Natural killer cell (primary cell): ENCODE data around the gene DLK1. TPM values are rescaled to one million over a fixed set of nuclear protein-coding genes. Genes with fewer than 3 reads are reported as not detected.

Experiments
- ATAC-seq, 3 donors: fragments of 150-1000 bp in 2 of 3; fragments of 200-7000 bp in 1 of 3; cut with Tn5 transposase; 1 replicate in 1 of 3; 2 replicates in 2 of 3; pipeline ENCODE4 v1.10.0; 2021; ENCODE audit warnings: mild to moderate bottlenecking in 2 of 3, moderate library complexity in 2 of 3
- DNase-seq, 2 donors: peaks; one replicate each; pipeline versions ENCODE4 v3.0.0 to v3.0.0-alpha.2; 2013 to 2021; ENCODE audit warnings: mixed read lengths in 1 of 2
- H3K27ac ChIP-seq: one replicate; pipeline ENCODE4 v1.5.1; 2013; ENCODE audit warnings: mild to moderate bottlenecking, low read length
- H3K27me3 ChIP-seq: one replicate; pipeline ENCODE4 v1.6.1; 2013; ENCODE audit warnings: low read length; ENCODE audit not compliant: control insufficient read depth, insufficient read depth
- H3K36me3 ChIP-seq: one replicate; pipeline ENCODE4 v1.6.1; 2013; ENCODE audit warnings: low read length; ENCODE audit not compliant: control insufficient read depth, insufficient read depth
- H3K4me1 ChIP-seq: one replicate; pipeline ENCODE4 v1.6.1; 2013; ENCODE audit warnings: low read length; ENCODE audit not compliant: control insufficient read depth, insufficient read depth
- H3K4me3 ChIP-seq: one replicate; pipeline ENCODE4 v1.5.1; 2013; ENCODE audit warnings: low read length
- H3K9me3 ChIP-seq: one replicate; pipeline ENCODE4 v1.6.1; 2013; ENCODE audit warnings: low read length; ENCODE audit not compliant: control insufficient read depth, insufficient read depth
- H3K27ac Mint-ChIP-seq, 2 donors: one replicate each; pipeline ENCODE4 v1.8.0; 2022; ENCODE audit warnings: mild to moderate bottlenecking in 2 of 2, mixed read lengths in 2 of 2, moderate library complexity in 1 of 2
- H3K27me3 Mint-ChIP-seq, 2 donors: one replicate each; pipeline ENCODE4 v1.8.0; 2022; ENCODE audit warnings: low read depth in 2 of 2, mixed read lengths in 2 of 2
- H3K36me3 Mint-ChIP-seq: one replicate; pipeline ENCODE4 v1.8.0; 2022; ENCODE audit warnings: mixed read lengths
- H3K4me1 Mint-ChIP-seq, 2 donors: one replicate each; pipeline ENCODE4 v1.8.0; 2022; ENCODE audit warnings: mixed read lengths in 2 of 2
- H3K4me3 Mint-ChIP-seq: one replicate; pipeline ENCODE4 v1.8.0; 2022; ENCODE audit warnings: mild to moderate bottlenecking, moderate library complexity, mixed read lengths
- H3K9me3 Mint-ChIP-seq, 2 donors: one replicate each; pipeline ENCODE4 v1.8.0; 2022; ENCODE audit warnings: mixed read lengths in 2 of 2
- WGBS: methylation state at CpG from one replicate; pipeline ENCODE4 v1.1.7; 2013; ENCODE audit warnings: missing lambda C conversion rate; ENCODE audit not compliant: insufficient coverage; 5-methylcytosine and 5-hydroxymethylcytosine counted together
- intact Hi-C: fragments of 100-400 bp; cut with micrococcal nuclease; formaldehyde crosslinking; loops from one replicate; pipeline ENCODE4 v1.14.2; 2022
- total RNA-seq, 4 donors: library from RNA; stranded (reverse); fragments of 120-200 nt in 1 of 4; gene quantifications; one replicate each; pipeline versions ENCODE4 v1.2.3 to v1.2.4, GENCODE V29; 2013 to 2022
- TF ChIP-seq, protein P1 (sequence below): fragments of 200-600 bp; IDR thresholded peaks from one replicate; pipeline ENCODE4 v1.8.0; 2022; ENCODE audit warnings: antibody characterized with exemption

Gene DLK1
- total RNA-seq, 3 donors from 2014 or later (not counting 1 experiment from before 2014, with no cell fraction given), result not detected

DNA sequence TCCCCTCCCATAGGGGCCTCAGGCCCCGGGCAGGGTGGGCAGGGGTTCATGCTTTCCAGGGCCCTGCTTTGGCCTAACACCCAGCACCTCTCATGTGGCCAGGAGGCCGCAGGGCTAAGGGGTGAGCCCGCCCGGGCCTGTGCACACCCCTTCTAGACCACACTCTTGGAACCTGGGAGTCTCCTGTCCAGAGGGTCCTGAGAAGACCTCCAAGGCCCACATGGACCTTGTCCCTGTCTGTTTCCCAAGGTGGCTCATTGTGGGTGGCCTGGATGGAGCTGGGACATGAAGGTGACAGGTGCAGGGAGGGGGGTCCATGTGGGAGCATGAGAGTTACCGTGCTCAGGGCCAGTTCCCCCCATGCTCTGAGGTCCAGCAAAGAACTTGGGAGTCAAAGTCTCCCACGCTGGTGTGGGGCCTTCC, 11.6 kb downstream of the DLK1 start:
- no peak overlapping the region for H3K4me3 ChIP-seq
- H3K4me1 ChIP-seq, result no peaks in the 10 kb centered on the region
- WGBS, result 80% methylated on average over 6 of the region's 6 CpGs
- Mint-ChIP-seq H3K9me3 (no peaks in the 10 kb centered on the region), H3K27me3 (no peaks in the 10 kb centered on the region), H3K36me3 (no peaks in the 10 kb centered on the region), H3K27ac (no peak overlapping the region), H3K4me1 (no peaks in the 10 kb centered on the region), H3K4me3 (no peak overlapping the region)
- intact Hi-C loops, result no loop called here
- ATAC-seq, result no peak
- no peaks in the 10 kb centered on the region for H3K9me3 ChIP-seq
- H3K27me3 ChIP-seq, result no peaks in the 10 kb centered on the region
- TF ChIP-seq, protein P1, sequence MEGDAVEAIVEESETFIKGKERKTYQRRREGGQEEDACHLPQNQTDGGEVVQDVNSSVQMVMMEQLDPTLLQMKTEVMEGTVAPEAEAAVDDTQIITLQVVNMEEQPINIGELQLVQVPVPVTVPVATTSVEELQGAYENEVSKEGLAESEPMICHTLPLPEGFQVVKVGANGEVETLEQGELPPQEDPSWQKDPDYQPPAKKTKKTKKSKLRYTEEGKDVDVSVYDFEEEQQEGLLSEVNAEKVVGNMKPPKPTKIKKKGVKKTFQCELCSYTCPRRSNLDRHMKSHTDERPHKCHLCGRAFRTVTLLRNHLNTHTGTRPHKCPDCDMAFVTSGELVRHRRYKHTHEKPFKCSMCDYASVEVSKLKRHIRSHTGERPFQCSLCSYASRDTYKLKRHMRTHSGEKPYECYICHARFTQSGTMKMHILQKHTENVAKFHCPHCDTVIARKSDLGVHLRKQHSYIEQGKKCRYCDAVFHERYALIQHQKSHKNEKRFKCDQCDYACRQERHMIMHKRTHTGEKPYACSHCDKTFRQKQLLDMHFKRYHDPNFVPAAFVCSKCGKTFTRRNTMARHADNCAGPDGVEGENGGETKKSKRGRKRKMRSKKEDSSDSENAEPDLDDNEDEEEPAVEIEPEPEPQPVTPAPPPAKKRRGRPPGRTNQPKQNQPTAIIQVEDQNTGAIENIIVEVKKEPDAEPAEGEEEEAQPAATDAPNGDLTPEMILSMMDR, result no peak
- H3K36me3 ChIP-seq, result no peaks in the 10 kb centered on the region
- DNase-seq, result peak in 1 of 2 donors; percentile 6
- H3K27ac ChIP-seq, result no peak overlapping the region

DNA sequence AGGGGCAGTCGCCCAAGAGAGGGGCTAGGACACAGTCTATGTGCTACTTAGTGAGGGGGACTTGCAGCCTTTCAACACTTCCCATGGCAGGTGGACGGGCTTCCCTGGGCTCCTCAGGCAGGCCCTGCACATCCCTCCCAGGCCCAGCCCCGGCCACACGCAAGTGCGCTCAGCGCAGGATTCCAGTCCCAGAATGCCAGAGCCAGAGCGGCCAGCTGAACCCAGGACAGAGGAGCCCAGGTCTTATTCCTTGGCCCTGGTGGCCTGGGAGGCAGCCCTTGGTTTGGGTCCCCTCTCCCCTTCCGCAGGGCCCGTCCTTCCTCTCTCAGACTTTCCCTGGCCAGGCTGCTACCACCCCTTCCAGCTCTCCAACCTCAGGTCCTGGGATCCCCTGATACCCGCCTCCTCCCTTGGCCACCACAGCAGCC, 12.0 kb downstream of the DLK1 start:
- Histone ChIP-seq H3K9me3 (no peaks in the 10 kb centered on the region), H3K27me3 (no peaks in the 10 kb centered on the region), H3K27ac (no peak overlapping the region), H3K36me3 (no peaks in the 10 kb centered on the region), H3K4me3 (no peak overlapping the region), H3K4me1 (no peaks in the 10 kb centered on the region)
- intact Hi-C loops, result no loop called here
- Mint-ChIP-seq H3K4me1 (no peaks in the 10 kb centered on the region), H3K36me3 (no peaks in the 10 kb centered on the region), H3K9me3 (no peaks in the 10 kb centered on the region), H3K27me3 (no peaks in the 10 kb centered on the region), H3K4me3 (no peak overlapping the region), H3K27ac (no peak overlapping the region)
- TF ChIP-seq, protein P1, result no peak
- ATAC-seq (no peak), DNase-seq (peak in 1 of 2 donors; percentile 3)
- WGBS, result 92% methylated on average over 10 of the region's 10 CpGs

DNA sequence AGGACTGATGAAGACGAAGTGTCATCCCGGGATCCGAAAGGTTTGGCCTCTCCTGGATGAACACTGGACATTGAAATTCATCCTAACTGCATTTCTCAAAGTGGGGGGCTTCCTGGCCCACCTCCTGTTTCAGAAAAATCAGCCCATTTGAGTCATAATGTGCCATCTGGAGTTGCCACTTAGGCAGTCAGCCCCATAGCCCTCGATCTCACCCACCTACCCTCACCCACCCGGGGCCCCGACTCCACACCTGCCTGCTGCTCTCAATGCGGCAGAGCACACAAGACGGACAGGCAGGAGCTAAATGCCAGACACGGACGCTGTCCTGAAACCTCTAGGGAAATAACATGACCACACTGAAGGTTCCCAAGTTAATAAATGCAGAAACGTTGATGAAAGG, 12.6 kb downstream of the DLK1 start:
- no peaks in the 10 kb centered on the region for H3K9me3 Mint-ChIP-seq
- intact Hi-C loops, result no loop called here
- no peak for ATAC-seq

More for the DNA sequence above, 12.6 kb downstream of the DLK1 start:
- Histone ChIP-seq H3K36me3 (no peaks in the 10 kb centered on the region), H3K4me1 (no peaks in the 10 kb centered on the region), H3K4me3 (no peak overlapping the region), H3K27ac (no peak overlapping the region), H3K9me3 (no peaks in the 10 kb centered on the region), H3K27me3 (no peaks in the 10 kb centered on the region)
- no peaks in the 10 kb centered on the region for H3K36me3 Mint-ChIP-seq
- no peak overlapping the region for H3K27ac Mint-ChIP-seq
- no peaks in the 10 kb centered on the region for H3K27me3 Mint-ChIP-seq
- H3K4me3 Mint-ChIP-seq, result no peak overlapping the region
- TF ChIP-seq, protein P1, result no peak
- WGBS, result 88% methylated on average over 11 of the region's 11 CpGs
- no peaks in the 10 kb centered on the region for H3K4me1 Mint-ChIP-seq
- peak in 1 of 2 donors; percentile 4 for DNase-seq
